B cell (primary cell): ENCODE measurements around the gene TMC8. TPM values are rescaled to one million over a fixed set of nuclear protein-coding genes. Genes with fewer than 3 reads are reported as not detected.
A peak's percentile ranks its signal among the peaks of the same experiment; 100 is the strongest.

ENCODE experiments used
- ATAC-seq: fragments of 200-7000 bp; cut with Tn5 transposase; one replicate; pipeline ENCODE4 v1.10.0; 2021; ENCODE audit warnings: low read depth, mild to moderate bottlenecking, moderate number of reproducible peaks, moderate library complexity
- CTCF ChIA-PET: fragments of 350-600 bp; sonication (Branson Sonifier 250); formaldehyde crosslinking; loops from one replicate; lab custom pipeline; 2021; ENCODE audit warnings: antibody characterized with exemption, inconsistent platforms; lab: Charles Lee
- POLR2A ChIA-PET: fragments of 350-600 bp; sonication (Branson Sonifier 250); formaldehyde crosslinking; loops from one replicate; lab custom pipeline; 2021; ENCODE audit warnings: antibody characterized with exemption; lab: Charles Lee
- DNase-seq: peaks from one replicate; pipeline ENCODE4 v3.0.0; 2013
- H2AFZ ChIP-seq: 2 replicates; pipeline ENCODE4 v1.6.1; 2012; ENCODE audit warnings: mild to moderate bottlenecking, low read depth, low read length; ENCODE audit not compliant: insufficient read depth, poor library complexity, severe bottlenecking
- H3K27ac ChIP-seq, 2 donors: 1 replicate in 1 of 2; 2 replicates in 1 of 2; pipeline ENCODE4 v1.5.1; 2012 to 2013; ENCODE audit warnings: low read length in 2 of 2, mild to moderate bottlenecking in 2 of 2, moderate library complexity in 1 of 2
- H3K27me3 ChIP-seq, 4 experiments: fragments of 200-600 bp in 1 of 4; sonication (generic) in 1 of 4; replicated peaks in 1 of 4; 1 replicate in 2 of 4; 2 replicates in 2 of 4; pipeline versions ENCODE4 v1.6.1 to v1.7.0; 2013 to 2016; ENCODE audit warnings: low read length in 3 of 4, mild to moderate bottlenecking in 2 of 4, mixed read lengths in 1 of 4, moderate library complexity in 1 of 4; ENCODE audit not compliant: insufficient read depth in 4 of 4, control insufficient read depth in 3 of 4; ENCODE audit errors: control extremely low read depth in 1 of 4
- H3K36me3 ChIP-seq, 2 experiments: replicated peaks in 1 of 2; 1 replicate in 1 of 2; 2 replicates in 1 of 2; pipeline versions ENCODE4 v1.6.1 to v1.7.1; 2013; ENCODE audit warnings: low read length in 1 of 2; ENCODE audit not compliant: insufficient read depth in 2 of 2, control insufficient read depth in 1 of 2; ENCODE audit errors: control extremely low read depth in 1 of 2, extremely low read depth in 1 of 2
- H3K4me1 ChIP-seq, 2 donors: fragments of 200-600 bp in 1 of 2; sonication (generic) in 1 of 2; 1 replicate in 1 of 2; 2 replicates in 1 of 2; pipeline versions ENCODE4 v1.5.1 to v1.6.1; 2013 to 2017; ENCODE audit warnings: low read length in 2 of 2; ENCODE audit not compliant: control insufficient read depth in 2 of 2, insufficient read depth in 2 of 2
- H3K4me2 ChIP-seq: replicated peaks from 2 replicates; pipeline ENCODE3; 2012; ENCODE audit warnings: mild to moderate bottlenecking, low read depth, low read length; ENCODE audit not compliant: poor library complexity, severe bottlenecking
- H3K4me3 ChIP-seq, 5 experiments: fragments of 200-600 bp in 1 of 5; sonication (generic) in 1 of 5; 1 replicate in 3 of 5; 2 replicates in 2 of 5; pipeline versions ENCODE4 v1.5.1 to v1.7.0; 2011 to 2016; ENCODE audit warnings: low read length in 4 of 5, mild to moderate bottlenecking in 4 of 5, low read depth in 2 of 5, control low read depth in 1 of 5, moderate library complexity in 1 of 5; ENCODE audit not compliant: insufficient read depth in 1 of 5; ENCODE audit errors: control extremely low read depth in 1 of 5, extremely low read depth in 1 of 5
- H3K79me2 ChIP-seq: fragments of 200-600 bp; sonication (generic); one replicate; pipeline ENCODE4 v1.6.0; 2016; ENCODE audit warnings: low read length; ENCODE audit not compliant: control insufficient read depth, insufficient read depth
- H3K9ac ChIP-seq: fragments of 200-600 bp; sonication (generic); 2 replicates; pipeline ENCODE4 v1.6.1; 2017; ENCODE audit warnings: mild to moderate bottlenecking, low read length, moderate library complexity
- H3K9me3 ChIP-seq, 3 donors: one replicate each; pipeline versions ENCODE4 v1.6.1 to v1.7.1; 2013; ENCODE audit warnings: low read length in 2 of 3; ENCODE audit not compliant: control insufficient read depth in 2 of 3, insufficient read depth in 1 of 3; ENCODE audit errors: control extremely low read depth in 1 of 3
- H4K20me1 ChIP-seq: 2 replicates; pipeline ENCODE4 v1.6.0; 2012; ENCODE audit warnings: mild to moderate bottlenecking, low read length; ENCODE audit not compliant: insufficient read depth, control insufficient read depth, poor library complexity, severe bottlenecking
- H3K27ac Mint-ChIP-seq: one replicate; pipeline ENCODE4 v1.8.0; 2021; ENCODE audit warnings: mixed read lengths
- H3K27me3 Mint-ChIP-seq: one replicate; pipeline ENCODE4 v1.8.0; 2021; ENCODE audit warnings: mixed read lengths
- H3K4me1 Mint-ChIP-seq: one replicate; pipeline ENCODE4 v1.8.0; 2021; ENCODE audit warnings: mixed read lengths
- H3K4me3 Mint-ChIP-seq: one replicate; pipeline ENCODE4 v1.8.0; 2021; ENCODE audit warnings: mixed read lengths
- H3K9me3 Mint-ChIP-seq: one replicate; pipeline ENCODE4 v1.8.0; 2022; ENCODE audit warnings: mixed read lengths; ENCODE audit not compliant: insufficient read depth
- EZH2 ChIP-seq: IDR thresholded peaks from 2 replicates; pipeline ENCODE4 v1.6.1; 2012; ENCODE audit warnings: borderline replicate concordance, low read depth, mild to moderate bottlenecking, moderate library complexity, low read length; ENCODE audit not compliant: insufficient read depth, poor library complexity, severe bottlenecking
- WGBS: methylation state at CpG from one replicate; pipeline ENCODE4 v1.1.5; 2013; ENCODE audit warnings: missing lambda C conversion rate; ENCODE audit not compliant: insufficient coverage; 5-methylcytosine and 5-hydroxymethylcytosine counted together
- intact Hi-C: fragments of 100-400 bp; cut with micrococcal nuclease; formaldehyde crosslinking; loops from one replicate; pipeline ENCODE4 v1.10.0; 2022
- polyA plus RNA-seq: library from polyadenylated mRNA; depleted of rRNA; stranded (reverse); fragments of >200 nt; gene quantifications from 2 replicates; pipeline ENCODE4 v1.2.3, GENCODE V29; 2012
- total RNA-seq, 2 donors: library from RNA; stranded (reverse); fragments of 120-200 nt in 1 of 2; gene quantifications; 1 replicate in 1 of 2; 2 replicates in 1 of 2; pipeline versions ENCODE4 v1.2.3 to v1.2.4, GENCODE V29; 2013 to 2022
- TF ChIP-seq, protein P1 (sequence below): fragments of 200-600 bp; IDR thresholded peaks from one replicate; pipeline ENCODE4 v1.8.0; 2022; ENCODE audit warnings: antibody characterized with exemption, mild to moderate bottlenecking

The TMC8 gene
- total and polyA plus RNA-seq, 2 donors (not counting 1 experiment from before 2014, with no cell fraction given) = 235 to 352 TPM

DNA sequence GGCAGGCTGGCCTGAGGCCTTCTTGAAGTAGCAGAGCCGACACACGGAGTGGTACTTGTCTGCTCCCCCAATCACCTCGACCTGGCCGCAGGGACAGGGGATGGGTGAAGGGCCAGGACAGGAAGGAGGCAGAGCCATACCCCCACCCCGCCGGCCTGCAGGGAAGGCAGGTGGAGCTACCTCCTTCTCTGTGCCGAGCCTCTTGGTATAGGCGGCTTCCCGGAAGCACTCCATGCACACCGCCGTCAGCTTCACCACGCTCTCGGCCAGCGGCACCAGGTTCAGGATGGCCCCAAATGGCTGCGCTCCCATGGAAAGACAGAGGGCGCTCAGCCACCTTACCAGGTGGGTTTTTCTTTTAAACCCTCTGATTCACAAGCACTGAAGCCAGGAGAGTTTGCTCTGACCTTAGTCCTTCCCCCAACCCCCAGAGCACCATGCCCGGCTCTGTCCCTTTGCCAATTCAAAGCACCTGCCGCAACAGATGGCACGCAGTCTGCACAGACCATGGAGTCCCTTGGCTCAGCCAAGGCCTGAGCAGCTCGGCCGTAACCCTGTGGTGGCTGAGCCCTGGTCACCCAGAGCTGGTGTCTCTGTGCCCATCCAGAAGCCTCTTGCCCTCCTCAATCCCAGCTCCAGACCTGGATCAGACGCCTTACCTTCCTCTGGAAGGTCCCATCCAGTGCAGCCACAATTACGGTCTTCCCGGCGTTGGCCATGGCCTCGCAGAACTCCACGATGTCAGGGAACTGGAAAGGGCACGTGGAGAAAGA, 44.5 kb downstream of the TMC8 start:
- H3K27ac Mint-ChIP-seq = peak overlapping the region; percentile 89
- TF ChIP-seq EZH2 = no peak
- TF ChIP-seq, protein P1, sequence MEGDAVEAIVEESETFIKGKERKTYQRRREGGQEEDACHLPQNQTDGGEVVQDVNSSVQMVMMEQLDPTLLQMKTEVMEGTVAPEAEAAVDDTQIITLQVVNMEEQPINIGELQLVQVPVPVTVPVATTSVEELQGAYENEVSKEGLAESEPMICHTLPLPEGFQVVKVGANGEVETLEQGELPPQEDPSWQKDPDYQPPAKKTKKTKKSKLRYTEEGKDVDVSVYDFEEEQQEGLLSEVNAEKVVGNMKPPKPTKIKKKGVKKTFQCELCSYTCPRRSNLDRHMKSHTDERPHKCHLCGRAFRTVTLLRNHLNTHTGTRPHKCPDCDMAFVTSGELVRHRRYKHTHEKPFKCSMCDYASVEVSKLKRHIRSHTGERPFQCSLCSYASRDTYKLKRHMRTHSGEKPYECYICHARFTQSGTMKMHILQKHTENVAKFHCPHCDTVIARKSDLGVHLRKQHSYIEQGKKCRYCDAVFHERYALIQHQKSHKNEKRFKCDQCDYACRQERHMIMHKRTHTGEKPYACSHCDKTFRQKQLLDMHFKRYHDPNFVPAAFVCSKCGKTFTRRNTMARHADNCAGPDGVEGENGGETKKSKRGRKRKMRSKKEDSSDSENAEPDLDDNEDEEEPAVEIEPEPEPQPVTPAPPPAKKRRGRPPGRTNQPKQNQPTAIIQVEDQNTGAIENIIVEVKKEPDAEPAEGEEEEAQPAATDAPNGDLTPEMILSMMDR = no peak
- peak overlapping the region; percentile 83 for H3K4me3 Mint-ChIP-seq
- Histone ChIP-seq H3K9ac (no peak overlapping the region), H3K79me2 (peaks cover 32% of the 10 kb centered on the region), H4K20me1 (peaks cover 12% of the 10 kb centered on the region), H3K4me2 (peak overlapping the region; percentile 73), H3K9me3 (no peaks in the 10 kb centered on the region), H3K27me3 (no peaks in the 10 kb centered on the region), H3K4me3 (peak overlapping the region in 1 of 5 experiments; percentile 27), H3K36me3 (peaks cover 0 to 47% of the 10 kb centered on the region in 2 experiments), H2AFZ (no peak overlapping the region), H3K4me1 (peaks cover 71 to 75% of the 10 kb centered on the region in 2 donors), H3K27ac (peak overlapping the region; percentile 74 to 95)
- intact Hi-C loops = no loop called here
- H3K27me3 Mint-ChIP-seq = no peaks in the 10 kb centered on the region
- no peaks in the 10 kb centered on the region for H3K9me3 Mint-ChIP-seq
- 93% methylated on average over 26 of the region's 28 CpGs for WGBS
- peaks cover 82% of the 10 kb centered on the region for H3K4me1 Mint-ChIP-seq
- POLR2A ChIA-PET = interaction anchor here (0.5 to 19.6 kb wide), 7 partner anchors 8 to 56 kb away, joined by 3 to 432 read pairs (median 4); partner anchors contain the start of genes C17orf99, TK1, TMC6 and TMC8
- CTCF ChIA-PET = interaction anchor here (1.0 to 19.2 kb wide), 12 partner anchors 9 to 247 kb away, joined by 3 to 357 read pairs (median 10); partner anchors contain the start of genes AFMID, TK1, TMC6 and TMC8
- DNase-seq (peak; percentile 41), ATAC-seq (no peak)

DNA sequence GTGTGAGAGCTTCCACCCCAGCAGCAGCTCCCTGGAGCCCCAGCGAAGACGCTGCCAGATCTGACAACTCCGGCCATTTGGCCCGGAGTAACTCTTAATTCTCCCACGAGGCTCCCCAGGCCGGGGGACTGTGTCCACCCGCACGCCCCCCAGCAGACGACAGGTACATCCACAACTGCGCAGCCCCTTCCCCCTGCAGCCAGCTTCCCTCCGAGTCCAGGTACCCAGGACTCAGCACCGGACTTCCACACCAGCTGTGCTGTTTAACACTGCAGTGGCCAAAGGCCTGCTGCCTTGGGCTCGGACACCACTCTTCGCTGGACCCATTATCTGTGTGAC, 45.0 kb downstream of the TMC8 start:
- H3K36me3 ChIP-seq = peaks cover 0 to 47% of the 10 kb centered on the region in 2 experiments
- intact Hi-C loops = no loop called here
- CTCF ChIA-PET = interaction anchor here (1.3 to 19.2 kb wide), 13 partner anchors 9 to 246 kb away, joined by 3 to 357 read pairs (median 10); partner anchors contain the start of genes AFMID, TK1, TMC6 and TMC8
- peak overlapping the region; percentile 89 for H3K27ac Mint-ChIP-seq
- peaks cover 83% of the 10 kb centered on the region for H3K4me1 Mint-ChIP-seq
- POLR2A ChIA-PET = interaction anchor here (0.5 to 19.6 kb wide), 8 partner anchors 9 to 166 kb away, joined by 3 to 432 read pairs (median 4); partner anchors contain the start of genes C17orf99, TK1, TMC6 and TMC8
- H3K9me3 ChIP-seq = no peaks in the 10 kb centered on the region
- no peaks in the 10 kb centered on the region for H3K9me3 Mint-ChIP-seq
- H3K4me1 ChIP-seq = peaks cover 73% of the 10 kb centered on the region in 2 donors
- H2AFZ ChIP-seq = no peak overlapping the region
- no peaks in the 10 kb centered on the region for H3K27me3 ChIP-seq
- H3K4me3 Mint-ChIP-seq = peak overlapping the region; percentile 13
- no peaks in the 10 kb centered on the region for H3K27me3 Mint-ChIP-seq
- DNase-seq (no peak), ATAC-seq (no peak)
- no peak overlapping the region for H3K9ac ChIP-seq
- TF ChIP-seq, protein P1 = no peak
- TF ChIP-seq EZH2 = no peak
- H3K4me3 ChIP-seq = no peak overlapping the region
- H3K79me2 ChIP-seq = peaks cover 28% of the 10 kb centered on the region
- peaks cover 8% of the 10 kb centered on the region for H4K20me1 ChIP-seq
- peak overlapping the region in 1 of 2 donors; percentile 24 for H3K27ac ChIP-seq
- peak overlapping the region; percentile 73 for H3K4me2 ChIP-seq
- WGBS = 98% methylated on average over 14 of the region's 14 CpGs
